HCT116 (cell line): ENCODE results near the gene CAMP. TPM values are rescaled to one million over a fixed set of nuclear protein-coding genes. Genes with fewer than 3 reads are reported as not detected.

Source experiments
- ATAC-seq: fragments of 200-7000 bp; cut with Tn5 transposase; 2 replicates; pipeline ENCODE4 v1.9.1; 2020; ENCODE audit warnings: mild to moderate bottlenecking, moderate library complexity
- BruUV-seq: library from RNA; stranded (reverse); fragments of 400-500 nt; replicated peaks from 2 replicates; lab custom pipeline; 2021; lab: Mats Ljungman, UMichigan
- CTCF ChIA-PET: fragments of 300-600 bp; sonication (Branson Sonifier 250); formaldehyde crosslinking; loops from one replicate; lab custom pipeline; 2021; ENCODE audit warnings: antibody characterized with exemption; lab: Charles Lee
- POLR2A ChIA-PET: fragments of 300-600, 350-600 bp; sonication (Branson Sonifier 250); formaldehyde crosslinking; loops from one replicate; lab custom pipeline; 2021; ENCODE audit warnings: antibody characterized with exemption; lab: Charles Lee
- RAD21 ChIA-PET, 2 experiments: fragments of 300-600 bp; sonication (Branson Sonifier 250); formaldehyde crosslinking; loops; one replicate each; lab custom pipeline; 2023; ENCODE audit warnings: low total read pairs in 2 of 2; ENCODE audit not compliant: uncharacterized antibody in 2 of 2, unreplicated experiment in 2 of 2, low non-redundant PET in 1 of 2; lab: Charles Lee
- DNase-seq: peaks from one replicate; pipeline ENCODE4 v3.0.0-alpha.2; 2010; ENCODE audit warnings: low read depth, low spot score
- H2AFZ ChIP-seq: fragments of 200-600 bp; shearing (Covaris generic), sonication (generic); 2 replicates; pipeline ENCODE4 v1.6.1; 2017; ENCODE audit warnings: low read depth, mixed run types, mixed read lengths, antibody characterized with exemption, low read length; ENCODE audit not compliant: poor library complexity, severe bottlenecking
- H3K27ac ChIP-seq: 2 replicates; pipeline ENCODE4 v1.5.1; 2012; ENCODE audit warnings: low read depth, low read length
- H3K27me3 ChIP-seq: fragments of 200-600 bp; sonication (generic); 2 replicates; pipeline ENCODE4 v1.6.1; 2016; ENCODE audit warnings: mixed run types, low read length, mixed read lengths; ENCODE audit not compliant: insufficient read depth
- H3K36me3 ChIP-seq, 2 experiments: fragments of 200-500 bp in 1 of 2; fragments of 200-600 bp in 1 of 2; sonication (Bioruptor generic) in 1 of 2; sonication (generic) in 1 of 2; 2 replicates each; pipeline versions ENCODE4 v1.5.1 to v1.6.1; 2014 to 2016; ENCODE audit warnings: low read length in 2 of 2, inconsistent platforms in 1 of 2, mixed read lengths in 1 of 2, mixed run types in 1 of 2; ENCODE audit not compliant: insufficient read depth in 2 of 2, control insufficient read depth in 1 of 2
- H3K4me1 ChIP-seq, 2 experiments: fragments of 200-600 bp in 1 of 2; sonication (generic) in 1 of 2; 2 replicates each; pipeline versions ENCODE4 v1.5.1 to v1.6.1; 2012 to 2017; ENCODE audit warnings: low read length in 2 of 2, inconsistent platforms in 1 of 2, mild to moderate bottlenecking in 1 of 2, mixed read lengths in 1 of 2, mixed run types in 1 of 2, moderate library complexity in 1 of 2; ENCODE audit not compliant: insufficient read depth in 2 of 2, control insufficient read depth in 1 of 2
- H3K4me2 ChIP-seq: fragments of 200-600 bp; sonication (generic); 2 replicates; pipeline ENCODE4 v1.6.1; 2017; ENCODE audit warnings: mixed run types, low read length, mixed read lengths
- H3K4me3 ChIP-seq, 2 experiments: fragments of 200-600 bp in 1 of 2; sonication (generic) in 1 of 2; replicated peaks in 1 of 2; 2 replicates each; pipeline ENCODE4 v1.5.1; 2011 to 2016; ENCODE audit warnings: low read length in 2 of 2, control low read depth in 1 of 2, low read depth in 1 of 2, mild to moderate bottlenecking in 1 of 2, mixed read lengths in 1 of 2, mixed run types in 1 of 2
- H3K79me2 ChIP-seq: fragments of 200-600 bp; sonication (generic); 2 replicates; pipeline ENCODE4 v1.6.1; 2017; ENCODE audit warnings: mild to moderate bottlenecking, mixed run types, low read length, moderate library complexity, mixed read lengths; ENCODE audit not compliant: insufficient read depth
- H3K9ac ChIP-seq: fragments of 200-600 bp; sonication (generic); 2 replicates; pipeline ENCODE4 v1.6.1; 2016; ENCODE audit warnings: low read length, mixed read lengths
- H3K9me2 ChIP-seq: fragments of 200-600 bp; sonication (generic), shearing (Covaris generic); 2 replicates; pipeline ENCODE4 v1.6.1; 2017; ENCODE audit warnings: mixed run types, mild to moderate bottlenecking, moderate library complexity; ENCODE audit not compliant: insufficient read depth
- H3K9me3 ChIP-seq, 2 experiments: fragments of 200-500 bp in 1 of 2; fragments of 200-600 bp in 1 of 2; sonication (Bioruptor generic) in 1 of 2; sonication (generic) in 1 of 2; 2 replicates each; pipeline ENCODE4 v1.6.1; 2014 to 2017; ENCODE audit warnings: low read length in 2 of 2, mixed read lengths in 2 of 2, inconsistent platforms in 1 of 2, low read depth in 1 of 2, mild to moderate bottlenecking in 1 of 2, mixed run types in 1 of 2, moderate library complexity in 1 of 2; ENCODE audit not compliant: control insufficient read depth in 1 of 2, insufficient read depth in 1 of 2
- H4K20me1 ChIP-seq: fragments of 200-600 bp; sonication (generic), shearing (Covaris generic); 2 replicates; pipeline ENCODE4 v1.6.1; 2017; ENCODE audit warnings: mixed run types, mild to moderate bottlenecking, moderate library complexity; ENCODE audit not compliant: insufficient read depth
- ATF3 ChIP-seq: IDR thresholded peaks from 2 replicates; pipeline ENCODE4 v1.6.1; 2012
- CBX3 ChIP-seq: IDR thresholded peaks from 2 replicates; pipeline ENCODE4 v1.6.1; 2012; ENCODE audit warnings: low read depth
- CEBPB ChIP-seq: IDR thresholded peaks from 2 replicates; pipeline ENCODE4 v1.6.1; 2012; ENCODE audit warnings: low read depth
- EGR1 ChIP-seq: IDR thresholded peaks from 2 replicates; pipeline ENCODE4 v1.6.1; 2012; ENCODE audit warnings: low read depth
- ELF1 ChIP-seq: IDR thresholded peaks from 2 replicates; pipeline ENCODE4 v1.6.1; 2012; ENCODE audit warnings: low read depth, borderline replicate concordance
- EZH2 ChIP-seq: fragments of 200-600 bp; sonication (generic); IDR thresholded peaks from 2 replicates; pipeline ENCODE4 v1.6.1; 2017; ENCODE audit warnings: antibody characterized with exemption, mixed run types
- EZH2phosphoT487 ChIP-seq: fragments of 200-600 bp; IDR thresholded peaks from 2 replicates; pipeline ENCODE4 v1.6.1; 2018; ENCODE audit warnings: antibody characterized with exemption, borderline replicate concordance
- JUND ChIP-seq: IDR thresholded peaks from 2 replicates; pipeline ENCODE4 v1.6.1; 2012
- MAX ChIP-seq: IDR thresholded peaks from 2 replicates; pipeline ENCODE4 v1.6.1; 2012
- POLR2A ChIP-seq: IDR thresholded peaks from 2 replicates; pipeline ENCODE4 v1.7.0; 2011; ENCODE audit warnings: borderline replicate concordance; ENCODE audit not compliant: insufficient read depth, insufficient read length; ENCODE audit errors: extremely low read depth
- POLR2AphosphoS5 ChIP-seq: IDR thresholded peaks from 2 replicates; pipeline ENCODE4 v1.6.1; 2011; ENCODE audit warnings: mild to moderate bottlenecking, low read depth, low read length, moderate library complexity
- RAD21 ChIP-seq: IDR thresholded peaks from 2 replicates; pipeline ENCODE4 v1.6.1; 2012; ENCODE audit warnings: low read depth, mild to moderate bottlenecking
- REST ChIP-seq: IDR thresholded peaks from 2 replicates; pipeline ENCODE4 v1.6.1; 2012; ENCODE audit warnings: low read depth
- SIN3A ChIP-seq: IDR thresholded peaks from 2 replicates; pipeline ENCODE4 v1.6.1; 2012; ENCODE audit warnings: low read depth
- SP1 ChIP-seq: IDR thresholded peaks from 2 replicates; pipeline ENCODE4 v1.6.1; 2012; ENCODE audit warnings: low read depth
- SRF ChIP-seq: IDR thresholded peaks from 2 replicates; pipeline ENCODE4 v1.6.1; 2012; ENCODE audit warnings: low read depth
- TCF7L2 ChIP-seq: IDR thresholded peaks from 2 replicates; pipeline ENCODE4 v1.7.0; 2011; ENCODE audit warnings: borderline replicate concordance, inconsistent platforms; ENCODE audit not compliant: insufficient read depth, insufficient read length; ENCODE audit errors: extremely low read depth
- YY1 ChIP-seq: IDR thresholded peaks from 2 replicates; pipeline ENCODE4 v1.6.1; 2011; ENCODE audit warnings: low read length, low read depth, moderate library complexity, mild to moderate bottlenecking; ENCODE audit not compliant: insufficient replicate concordance; ENCODE audit errors: extremely low read depth
- ZBTB33 ChIP-seq: IDR thresholded peaks from 2 replicates; pipeline ENCODE4 v1.6.1; 2011; ENCODE audit warnings: mild to moderate bottlenecking, low read length, moderate library complexity; ENCODE audit not compliant: insufficient replicate concordance; ENCODE audit errors: extremely low read depth
- ZNF274 ChIP-seq: fragments of 200-500 bp; sonication (Bioruptor generic); IDR thresholded peaks from 2 replicates; pipeline ENCODE4 v1.6.1; 2014; ENCODE audit warnings: mild to moderate bottlenecking, low read depth, low read length, inconsistent platforms
- intact Hi-C: fragments of 100-400 bp; cut with micrococcal nuclease; formaldehyde crosslinking; loops from 2 replicates; pipeline ENCODE4 v1.10.0; 2022
- total RNA-seq: library from RNA; stranded (reverse); gene quantifications from one replicate; pipeline ENCODE4 v1.2.1, GENCODE V29; 2021; ENCODE audit not compliant: unreplicated experiment
- TF ChIP-seq, protein P1 (sequence below), 3 experiments: fragments of 200-600 bp in 1 of 3; sonication (generic) in 1 of 3; IDR thresholded peaks in 2 of 3; conservative IDR thresholded peaks in 1 of 3; 2 replicates each; pipeline ENCODE4 v1.5.1; 2012 to 2017; ENCODE audit warnings: low read depth in 2 of 3, low read length in 2 of 3, antibody characterized with exemption in 1 of 3, borderline replicate concordance in 1 of 3, control low read depth in 1 of 3, mild to moderate bottlenecking in 1 of 3, mixed read lengths in 1 of 3, mixed run types in 1 of 3, moderate library complexity in 1 of 3; ENCODE audit not compliant: insufficient read depth in 1 of 3

CAMP gene
- total RNA-seq, 1 experiment from 2014 or later: not detected

DNA sequence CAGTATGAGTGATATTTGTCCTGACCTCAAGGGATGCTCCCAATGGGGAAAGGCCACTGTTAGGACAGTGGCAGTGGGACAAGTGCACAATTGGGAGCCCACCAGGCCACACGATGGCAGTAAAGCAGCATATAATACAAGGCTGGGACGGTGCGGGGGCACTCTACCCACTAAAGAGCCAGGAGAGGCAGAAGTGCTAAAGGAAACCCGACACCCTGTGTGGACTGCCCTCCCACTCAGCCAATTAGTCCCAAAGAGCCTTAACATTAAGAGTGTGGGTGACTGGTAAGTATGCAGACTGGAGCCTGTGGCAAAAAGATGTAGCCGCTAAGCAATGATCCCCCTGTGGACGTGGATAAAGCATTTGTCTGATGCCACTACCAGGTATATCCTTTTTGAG is 9.4 kb downstream of the CAMP start:
- DNase-seq (peak; percentile 74), ATAC-seq (peak; percentile 100)
- intact Hi-C loops: loop anchor here (1.0 kb wide), 2 partner anchors 38 to 204 kb away; no protein-coding TSS in a partner anchor
- H3K27ac ChIP-seq: no peak overlapping the region
- no peaks in the 10 kb centered on the region for H3K9me2 ChIP-seq
- no peaks in the 10 kb centered on the region for H4K20me1 ChIP-seq
- peak overlapping the region; percentile 82 for H2AFZ ChIP-seq
- ChIA-PET CTCF (interaction anchor here (1.8 kb wide), 1 partner anchor 203 kb away, joined by 8 read pairs; no protein-coding TSS in a partner anchor), POLR2A (no interaction called here), RAD21 (no interaction called here)
- no peaks in the 10 kb centered on the region for H3K27me3 ChIP-seq
- peak overlapping the region; percentile 70 for H3K4me2 ChIP-seq
- H3K9me3 ChIP-seq: no peaks in the 10 kb centered on the region
- no peaks in the 10 kb centered on the region for H3K79me2 ChIP-seq
- peak overlapping the region; percentile 6 to 42 for H3K4me3 ChIP-seq
- peaks cover 0 to 8% of the 10 kb centered on the region in 2 experiments; a peak in 2 of 4 replicates for H3K4me1 ChIP-seq
- peak overlapping the region; percentile 27; the same call in 1 of the 2 replicates for H3K9ac ChIP-seq
- BruUV-seq: no TSS peak
- no peaks in the 10 kb centered on the region for H3K36me3 ChIP-seq
- no peak for TF ChIP-seq ELF1
- no peak; the same call in 1 of the 2 replicates for TF ChIP-seq JUND
- TF ChIP-seq SRF: no peak
- TF ChIP-seq POLR2A: peak; percentile 50
- no peak for TF ChIP-seq ZBTB33
- TF ChIP-seq MAX: no peak
- TF ChIP-seq REST: no peak
- no peak for TF ChIP-seq ATF3
- no peak for TF ChIP-seq SIN3A
- TF ChIP-seq EZH2phosphoT487: no peak
- no peak for TF ChIP-seq ZNF274
- TF ChIP-seq YY1: peak; percentile 44
- peak; percentile 70 for TF ChIP-seq POLR2AphosphoS5
- peak; percentile 68 for TF ChIP-seq EGR1
- TF ChIP-seq RAD21: peak; percentile 76
- TF ChIP-seq TCF7L2: no peak
- peak; percentile 50 for TF ChIP-seq SP1
- TF ChIP-seq, protein P1, sequence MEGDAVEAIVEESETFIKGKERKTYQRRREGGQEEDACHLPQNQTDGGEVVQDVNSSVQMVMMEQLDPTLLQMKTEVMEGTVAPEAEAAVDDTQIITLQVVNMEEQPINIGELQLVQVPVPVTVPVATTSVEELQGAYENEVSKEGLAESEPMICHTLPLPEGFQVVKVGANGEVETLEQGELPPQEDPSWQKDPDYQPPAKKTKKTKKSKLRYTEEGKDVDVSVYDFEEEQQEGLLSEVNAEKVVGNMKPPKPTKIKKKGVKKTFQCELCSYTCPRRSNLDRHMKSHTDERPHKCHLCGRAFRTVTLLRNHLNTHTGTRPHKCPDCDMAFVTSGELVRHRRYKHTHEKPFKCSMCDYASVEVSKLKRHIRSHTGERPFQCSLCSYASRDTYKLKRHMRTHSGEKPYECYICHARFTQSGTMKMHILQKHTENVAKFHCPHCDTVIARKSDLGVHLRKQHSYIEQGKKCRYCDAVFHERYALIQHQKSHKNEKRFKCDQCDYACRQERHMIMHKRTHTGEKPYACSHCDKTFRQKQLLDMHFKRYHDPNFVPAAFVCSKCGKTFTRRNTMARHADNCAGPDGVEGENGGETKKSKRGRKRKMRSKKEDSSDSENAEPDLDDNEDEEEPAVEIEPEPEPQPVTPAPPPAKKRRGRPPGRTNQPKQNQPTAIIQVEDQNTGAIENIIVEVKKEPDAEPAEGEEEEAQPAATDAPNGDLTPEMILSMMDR (IDR thresholded peaks at IDR 0.05 in 2 of 3, conservative IDR thresholded peaks at IDR 0.05 in 1 of 3; ENCODE audit: borderline replicate concordance in 1 of 3, insufficient read depth in 1 of 3, low read depth in 2 of 3, low read length in 2 of 3): peak; percentile 78 to 86 (median 82)
- TF ChIP-seq CBX3: peak; percentile 84
- no peak for TF ChIP-seq EZH2
- TF ChIP-seq CEBPB: no peak
